Measurements from ENCODE around the gene KCNIP4.

Gene KCNIP4

DNA sequence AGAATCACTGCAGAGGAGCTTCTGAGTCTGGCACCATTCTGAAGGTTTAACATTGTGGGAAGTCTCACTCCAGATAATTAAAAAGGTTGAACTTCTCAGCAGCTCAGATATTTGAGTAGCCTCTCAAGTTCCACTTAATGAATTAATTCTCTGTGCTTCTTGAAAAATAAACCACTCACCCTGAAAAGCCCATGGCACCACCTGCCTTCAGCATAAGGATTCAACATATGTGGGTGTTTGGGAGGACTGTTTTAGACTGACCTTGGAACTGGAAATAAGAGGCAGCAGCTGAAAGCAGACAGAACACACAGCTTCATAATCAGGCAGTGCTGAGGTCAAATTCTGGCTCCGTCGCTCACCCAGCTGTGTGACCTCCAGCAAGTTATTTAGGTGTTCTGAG, 100.6 kb downstream of the KCNIP4 start:
- DNase-seq (ENCODE audit: low read depth): no peak

GRCh38 chr4:21845663-21846062, 102.9 kb downstream of the KCNIP4 start:
- DNase-seq (ENCODE audit: low read depth): no peak

DNA sequence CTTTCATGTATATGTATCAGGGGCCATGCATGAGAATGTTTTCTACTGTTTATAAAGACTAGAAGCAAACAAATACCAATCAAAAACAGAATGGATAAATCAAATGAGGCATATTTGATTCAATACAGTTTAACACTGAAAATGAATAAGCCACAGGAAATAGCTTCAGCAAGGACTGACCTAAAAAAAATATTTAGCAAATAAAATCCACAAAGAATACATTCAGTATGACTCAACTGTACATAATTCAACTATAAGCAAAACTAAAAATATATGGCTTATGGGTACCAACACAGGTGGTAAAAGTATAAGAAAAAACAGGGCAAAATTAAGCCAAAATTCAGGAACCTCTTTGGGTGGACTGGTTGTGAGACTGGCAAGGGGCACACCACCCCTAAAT, 112.9 kb downstream of the KCNIP4 start:
- no peak for DNase-seq (ENCODE audit: low read depth)

GRCh38 chr4:21830272-21830671, 118.3 kb downstream of the KCNIP4 start:
- DNase-seq (ENCODE audit: low read depth): no peak

GRCh38 chr4:21827575-21827974, 121.0 kb downstream of the KCNIP4 start:
- no peak for DNase-seq (ENCODE audit: low read depth)

DNA sequence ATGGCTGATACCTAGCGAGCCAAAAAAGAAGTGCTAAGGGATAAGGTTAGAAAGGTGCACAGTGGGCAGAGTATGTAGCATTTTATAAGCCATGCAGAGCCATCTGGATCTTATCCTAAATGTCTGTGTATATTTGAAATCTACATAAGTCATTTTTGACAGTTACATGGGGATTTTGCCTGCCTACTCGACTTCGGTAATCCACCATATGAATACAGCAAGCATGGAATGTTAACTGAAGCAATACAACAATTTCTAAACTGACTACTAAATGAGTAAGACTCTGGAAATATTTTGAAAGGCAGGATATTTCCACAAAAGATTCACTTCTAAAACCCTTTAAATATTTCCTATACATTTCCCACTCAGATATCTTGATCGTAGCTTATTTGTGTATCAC, 122.5 kb downstream of the KCNIP4 start:
- no peak for DNase-seq (ENCODE audit: low read depth)

- DNase-seq (ENCODE audit: low read depth): no peak
These were observed 129.5 kb downstream of the KCNIP4 start for GRCh38 chr4:21819086-21819485.

- DNase-seq (ENCODE audit: low read depth): no peak
These were observed 132.8 kb downstream of the KCNIP4 start for GRCh38 chr4:21815651-21816377.

DNA sequence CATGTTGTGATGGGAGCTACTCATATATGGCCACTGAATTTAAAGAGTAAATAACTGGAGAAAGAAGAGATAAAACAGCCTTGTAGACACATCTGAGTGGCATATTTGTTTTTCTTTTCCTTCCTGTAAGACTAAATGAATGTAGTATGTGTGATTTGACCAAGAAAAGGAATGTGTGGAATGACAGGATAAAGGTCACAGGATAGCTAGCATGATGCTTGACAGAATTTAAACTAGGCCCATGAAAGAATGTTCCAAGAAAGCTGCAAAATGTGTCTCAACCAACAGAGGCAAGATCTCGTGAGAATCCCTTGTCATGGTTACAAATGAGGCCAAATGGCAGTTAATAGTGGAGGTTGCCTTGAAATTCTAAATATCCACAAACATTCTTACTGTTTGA, 137.0 kb downstream of the KCNIP4 start:
- DNase-seq (ENCODE audit: low read depth): no peak

DNA sequence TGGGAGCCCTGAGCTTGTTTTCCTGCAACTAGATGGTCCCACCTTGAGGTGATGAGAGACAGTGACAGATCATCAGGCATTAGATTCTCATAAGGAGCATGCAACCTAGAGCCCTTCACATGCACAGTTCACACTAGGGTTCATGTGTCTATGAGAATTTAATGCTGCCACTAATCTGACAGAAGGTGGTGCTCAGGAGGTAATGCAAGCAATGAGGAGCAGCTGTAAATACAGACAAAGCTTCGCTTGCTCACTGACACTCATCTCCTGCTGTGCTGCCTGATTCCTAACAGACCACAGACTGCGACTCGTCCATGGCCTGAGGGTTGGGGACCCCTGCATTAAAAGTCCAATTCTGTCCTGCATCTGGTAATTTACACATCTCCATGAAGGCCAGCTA, 141.6 kb downstream of the KCNIP4 start:
- DNase-seq (ENCODE audit: low read depth): no peak

GRCh38 chr4:21802406-21802805, 146.2 kb downstream of the KCNIP4 start:
- no peak for DNase-seq (ENCODE audit: low read depth)

DNA sequence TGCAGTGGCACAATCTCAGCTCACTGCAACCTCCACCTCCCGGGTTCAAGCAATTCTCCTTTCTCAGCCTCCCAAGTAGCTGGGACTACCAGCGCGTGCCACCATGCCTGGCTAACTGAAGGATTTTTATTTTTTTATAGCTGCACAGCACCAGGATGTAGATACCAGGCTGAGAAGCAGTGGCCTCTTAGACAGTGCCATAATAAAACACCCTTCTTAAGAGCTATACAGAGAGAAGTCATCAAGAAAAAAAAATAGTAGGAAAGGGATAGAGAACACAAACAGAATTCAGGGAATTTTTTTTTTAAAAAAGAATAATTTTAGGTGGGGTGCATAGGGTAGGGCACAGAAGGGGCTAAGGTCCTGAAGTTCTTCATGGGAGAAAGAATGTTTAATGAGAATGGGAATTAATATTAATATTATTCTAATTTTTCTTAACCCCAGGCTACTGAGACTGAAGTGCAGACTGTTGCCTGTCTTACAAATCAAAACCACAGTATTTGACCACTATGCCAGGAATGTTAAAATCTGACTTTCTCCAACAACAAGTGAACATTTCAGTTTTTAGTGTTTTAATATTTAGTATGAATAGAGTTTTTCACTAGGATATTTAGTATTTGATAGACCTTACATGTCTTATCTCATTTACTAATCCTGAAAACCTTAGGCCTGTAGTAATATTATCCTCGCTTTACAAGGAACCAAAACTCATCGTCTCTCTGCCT, 146.7 kb downstream of the KCNIP4 start:
- no peak for DNase-seq (ENCODE audit: low read depth)

GRCh38 chr4:21795091-21795490, 153.5 kb downstream of the KCNIP4 start:
- DNase-seq (ENCODE audit: low read depth): no peak

DNA sequence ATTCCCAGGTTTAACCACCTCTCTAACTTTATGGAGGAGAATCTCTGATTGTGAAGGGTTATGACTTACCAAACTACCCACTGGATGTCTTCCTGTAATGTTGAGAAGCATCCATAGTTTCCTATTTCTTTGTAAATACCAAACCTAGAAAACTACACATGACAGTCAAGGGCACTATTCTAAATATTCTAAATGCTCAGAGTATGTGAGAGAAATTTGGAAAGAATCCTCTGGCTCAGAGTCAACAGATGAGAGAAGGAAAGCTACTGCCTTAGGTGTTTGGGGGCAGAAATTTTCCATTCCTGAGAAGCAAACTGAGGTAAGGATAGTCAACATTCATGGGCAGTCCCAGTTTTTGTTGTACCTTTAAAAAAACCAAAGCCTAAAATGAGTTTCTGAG, 155.8 kb downstream of the KCNIP4 start:
- DNase-seq (ENCODE audit: low read depth): no peak

DNA sequence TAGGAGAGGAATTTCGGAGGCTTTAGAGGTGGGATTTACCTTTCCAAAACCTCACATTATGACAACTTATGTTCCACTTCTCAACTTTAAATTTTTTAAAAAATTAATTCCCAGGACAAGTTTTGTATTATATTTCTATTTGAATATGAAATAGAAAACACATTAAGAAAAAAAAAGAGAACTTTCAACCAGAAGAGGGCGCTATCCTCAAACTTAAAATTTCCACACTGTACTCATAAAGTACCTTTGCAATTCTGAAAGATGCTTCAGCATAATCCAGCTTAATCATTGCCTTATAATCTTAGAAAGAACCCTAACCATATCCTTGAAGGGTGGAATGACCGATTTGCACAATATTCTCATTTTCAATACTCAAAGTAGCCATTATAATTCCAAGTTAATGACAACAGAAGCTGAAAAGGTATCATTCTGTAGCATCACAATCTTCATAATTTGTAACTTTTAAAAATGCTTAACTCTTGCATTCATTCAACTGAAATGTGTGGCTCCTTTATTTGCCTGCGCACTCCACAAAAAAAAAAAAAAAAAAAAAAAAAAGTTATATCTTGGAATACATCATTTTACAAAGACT, 158.0 kb downstream of the KCNIP4 start:
- DNase-seq (ENCODE audit: low read depth): no peak

- DNase-seq (ENCODE audit: low read depth): no peak
These were observed 168.4 kb downstream of the KCNIP4 start for GRCh38 chr4:21780148-21780547.

GRCh38 chr4:21778702-21779101, 169.9 kb downstream of the KCNIP4 start:
- no peak for DNase-seq (ENCODE audit: low read depth)

DNA sequence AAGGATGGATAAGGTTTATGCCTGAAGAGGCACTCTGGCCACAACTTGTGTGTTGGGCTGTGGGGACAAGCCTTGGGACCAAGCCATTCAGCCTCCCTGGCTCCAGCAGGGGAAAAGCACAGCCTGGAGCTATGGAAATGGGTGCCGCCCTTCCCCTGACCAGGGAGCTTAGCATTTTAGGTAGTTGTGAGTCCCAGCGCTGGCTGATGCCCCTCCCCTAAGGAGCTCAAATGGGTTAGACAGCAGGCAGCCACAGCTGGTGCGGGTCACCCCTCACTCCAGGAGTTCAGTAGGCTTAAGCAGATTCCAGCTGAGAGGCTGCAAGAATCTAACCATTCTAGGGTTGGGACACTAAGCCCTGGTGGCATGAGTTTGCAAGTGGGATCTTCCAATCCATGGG, 172.9 kb downstream of the KCNIP4 start:
- DNase-seq (ENCODE audit: low read depth): no peak

- no peak for DNase-seq (ENCODE audit: low read depth)
These were observed 179.0 kb downstream of the KCNIP4 start for GRCh38 chr4:21769404-21770147.

GRCh38 chr4:21768349-21769310, 179.9 kb downstream of the KCNIP4 start:
- DNase-seq (ENCODE audit: low read depth): no peak

DNA sequence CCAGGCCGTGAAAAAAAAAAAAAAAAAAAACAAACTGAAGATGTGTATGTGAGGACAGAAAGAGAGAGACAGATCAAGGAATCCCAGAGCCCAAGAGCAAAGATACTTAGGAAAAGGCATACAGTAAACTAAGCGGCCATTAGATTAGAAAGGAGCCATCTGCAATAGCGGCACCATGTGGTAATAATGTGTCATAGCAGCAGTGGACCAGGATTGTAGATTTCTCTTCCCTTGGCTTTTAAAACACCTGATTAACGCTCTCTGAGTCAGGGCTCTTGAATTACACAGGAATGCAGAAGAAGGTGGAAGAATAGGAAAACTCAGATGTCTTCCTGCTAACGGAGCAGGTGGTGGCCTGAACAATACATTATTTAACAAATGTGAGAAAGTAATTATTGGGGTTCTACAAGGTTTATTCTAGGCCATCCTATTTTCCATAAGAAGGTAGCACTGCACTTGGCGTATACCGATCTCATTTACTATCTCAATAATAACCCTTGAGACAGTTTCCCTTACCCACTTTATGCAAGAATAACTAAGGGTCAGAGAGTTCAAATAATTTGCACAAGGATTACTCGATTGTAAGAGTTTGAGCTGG, 182.7 kb downstream of the KCNIP4 start:
- DNase-seq (ENCODE audit: low read depth): no peak

Measured in stimulated activated CD4-positive, alpha-beta T cell treated with anti-CD3 and anti-CD28 coated beads, Interleukin-2, amount 100 ng/mL, for 4 hours (primary cell).